K562 (cell line): ENCODE results near the gene CD74. TPM values are rescaled to one million over a fixed set of nuclear protein-coding genes. Genes with fewer than 3 reads are reported as not detected.

Experiments
- CHD1 ChIP-seq: fragments of 200-600 bp; sonication (generic); IDR thresholded peaks from one replicate; pipeline ENCODE4 v1.6.1; 2012; ENCODE audit warnings: mild to moderate bottlenecking, moderate library complexity, low read length, inconsistent platforms
- DLX4 ChIP-seq: fragments of 250-450 bp; sonication (Bioruptor Pico); IDR thresholded peaks from 2 replicates; pipeline ENCODE4 v1.6.1; 2021; ENCODE audit warnings: mild to moderate bottlenecking
- FOXA3 ChIP-seq, 2 experiments: fragments of 450-650 bp in 1 of 2; sonication (generic) in 1 of 2; formaldehyde crosslinking; IDR thresholded peaks in 1 of 2; conservative IDR thresholded peaks in 1 of 2; 2 replicates each; pipeline versions ENCODE4 v1.4.0 to v1.8.0; 2020 to 2022; ENCODE audit warnings: mild to moderate bottlenecking in 2 of 2, missing genetic modification reagents in 1 of 2
- GABPA ChIP-seq: fragments of 200-800 bp; sonication (Bioruptor generic); conservative IDR thresholded peaks from 2 replicates; pipeline ENCODE4 v1.6.1; 2016; ENCODE audit warnings: low read depth, missing genetic modification characterization, missing compliant biosample characterization
- GTF2A2 ChIP-seq: IDR thresholded peaks from 2 replicates; pipeline ENCODE4 v1.6.1; 2016; ENCODE audit warnings: mild to moderate bottlenecking, missing genetic modification characterization, missing compliant biosample characterization
- HBP1 ChIP-seq: fragments of 450-650 bp; formaldehyde crosslinking; IDR thresholded peaks from 2 replicates; pipeline ENCODE4 v1.4.0; 2022; ENCODE audit warnings: missing genetic modification characterization
- HDGF ChIP-seq: fragments of 450-650 bp; IDR thresholded peaks from 2 replicates; pipeline ENCODE4 v1.6.1; 2016
- MXI1 ChIP-seq: IDR thresholded peaks from 2 replicates; pipeline ENCODE4 v1.6.1; 2011; ENCODE audit warnings: low read depth, mild to moderate bottlenecking, improper control_type of control experiment, low read length
- NCOR1 ChIP-seq: fragments of 450-650 bp; IDR thresholded peaks from 2 replicates; pipeline ENCODE4 v1.6.1; 2016; ENCODE audit warnings: mild to moderate bottlenecking, moderate library complexity
- SIN3A ChIP-seq, 2 experiments: fragments of 150-350 bp in 1 of 2; IDR thresholded peaks; 2 replicates each; pipeline ENCODE4 v1.6.1; 2011 to 2016; ENCODE audit warnings: borderline replicate concordance in 2 of 2, low read depth in 2 of 2, low read length in 2 of 2, mild to moderate bottlenecking in 2 of 2, moderate library complexity in 2 of 2; ENCODE audit not compliant: control insufficient read depth in 1 of 2
- SREBF2 ChIP-seq: sonication (generic); formaldehyde crosslinking; IDR thresholded peaks from 2 replicates; pipeline ENCODE4 v1.4.0; 2020; ENCODE audit warnings: mild to moderate bottlenecking, missing genetic modification reagents
- THRAP3 ChIP-seq: fragments of 450-650 bp; IDR thresholded peaks from 2 replicates; pipeline ENCODE4 v1.6.1; 2016; ENCODE audit warnings: mild to moderate bottlenecking, inconsistent platforms, borderline replicate concordance
- USF2 ChIP-seq: sonication (generic); formaldehyde crosslinking; IDR thresholded peaks from 2 replicates; pipeline ENCODE4 v1.5.0; 2020; ENCODE audit warnings: missing genetic modification reagents
- WHSC1 ChIP-seq: IDR thresholded peaks from one replicate; pipeline ENCODE4 v1.6.1; 2012; ENCODE audit warnings: low read length, control low read depth, inconsistent platforms
- YY1 ChIP-seq, 3 experiments: IDR thresholded peaks; 2 replicates each; pipeline ENCODE4 v1.6.1; 2011; ENCODE audit warnings: low read length in 2 of 3, mild to moderate bottlenecking in 2 of 3, moderate library complexity in 2 of 3, borderline replicate concordance in 1 of 3, control low read depth in 1 of 3, low read depth in 1 of 3; ENCODE audit not compliant: insufficient read depth in 3 of 3, insufficient replicate concordance in 2 of 3, control insufficient read depth in 1 of 3, insufficient read length in 1 of 3; ENCODE audit errors: extremely low read depth in 1 of 3
- ZC3H11A ChIP-seq: IDR thresholded peaks from 2 replicates; pipeline ENCODE4 v1.6.1; 2012; ENCODE audit warnings: low read depth, low read length, improper control_type of control experiment
- ZNF695 ChIP-seq: fragments of 450-650 bp; formaldehyde crosslinking; IDR thresholded peaks from 2 replicates; pipeline ENCODE4 v1.4.0; 2020; ENCODE audit warnings: mild to moderate bottlenecking, moderate library complexity
- polyA plus RNA-seq, 8 experiments: library from polyadenylated mRNA; depleted of rRNA in 4 of 8; stranded (reverse) in 5 of 8; unstranded in 3 of 8; fragments of >200 nt; fragmentation: Nextera tagmentation in 2 of 8; fragmentation: Illumina TruSeq in 1 of 8; extraction: Ambion mirVana in 2 of 8; extraction: Trizol in 1 of 8; gene quantifications; 2 replicates each; pipeline versions ENCODE4 v1.2.1 to v1.2.3, GENCODE V29; 2011 to 2014; ENCODE audit warnings: inconsistent platforms in 1 of 8, missing spikeins in 1 of 8
- total RNA-seq, 7 experiments: library from RNA; depleted of rRNA in 6 of 7; stranded (reverse); fragments of >200 nt in 6 of 7; fragmentation: Illumina TruSeq in 2 of 7; extraction: Trizol in 2 of 7; gene quantifications; 2 replicates each; pipeline versions ENCODE4 v1.2.1 to v1.2.3, GENCODE V29; 2011 to 2021; ENCODE audit warnings: low replicate concordance in 1 of 7
- TF ChIP-seq, protein P1 (sequence below): fragments of 200-800 bp; sonication (Bioruptor generic); IDR thresholded peaks from 2 replicates; pipeline ENCODE4 v1.6.1; 2017; ENCODE audit warnings: missing genetic modification characterization, missing compliant biosample characterization
- TF ChIP-seq, protein P2 (sequence below): sonication (generic); formaldehyde crosslinking; IDR thresholded peaks from 2 replicates; pipeline ENCODE4 v1.4.0; 2020; ENCODE audit warnings: mild to moderate bottlenecking, missing genetic modification reagents

Gene CD74
- total and polyA plus RNA-seq, 9 of the 15 experiments (the other 6 are each of a cell fraction or from before 2014, with no cell fraction given), result 0.07 to 4.8 (median 0.32) TPM

GRCh38 chr5:150357326-150358260 lies 55.1 kb downstream of the CD74 start, which contains the start of gene TCOF1 (continued):
- TF ChIP-seq GABPA (tag), result peak; percentile 96
- TF ChIP-seq HBP1 (CRISPR knock-in tag), result no peak
- no peak for TF ChIP-seq SREBF2 (CRISPR knock-in tag)
- TF ChIP-seq USF2, result peak; percentile 40; the same call in 1 of the 2 replicates
- no peak for TF ChIP-seq THRAP3
- no peak for TF ChIP-seq WHSC1
- TF ChIP-seq SIN3A (IDR thresholded peaks at IDR 0.05; ENCODE audit: borderline replicate concordance in 2 of 2, control insufficient read depth in 1 of 2, low read depth in 2 of 2, low read length in 2 of 2), result peak; percentile 74 to 81; a peak in 2 of 4 replicates
- TF ChIP-seq ZC3H11A, result no peak
- no peak for TF ChIP-seq DLX4 (CRISPR knock-in tag)
- no peak for TF ChIP-seq GTF2A2 (tag)
- peak; percentile 53; the same call in 1 of the 2 replicates for TF ChIP-seq MXI1
- TF ChIP-seq, protein P1, sequence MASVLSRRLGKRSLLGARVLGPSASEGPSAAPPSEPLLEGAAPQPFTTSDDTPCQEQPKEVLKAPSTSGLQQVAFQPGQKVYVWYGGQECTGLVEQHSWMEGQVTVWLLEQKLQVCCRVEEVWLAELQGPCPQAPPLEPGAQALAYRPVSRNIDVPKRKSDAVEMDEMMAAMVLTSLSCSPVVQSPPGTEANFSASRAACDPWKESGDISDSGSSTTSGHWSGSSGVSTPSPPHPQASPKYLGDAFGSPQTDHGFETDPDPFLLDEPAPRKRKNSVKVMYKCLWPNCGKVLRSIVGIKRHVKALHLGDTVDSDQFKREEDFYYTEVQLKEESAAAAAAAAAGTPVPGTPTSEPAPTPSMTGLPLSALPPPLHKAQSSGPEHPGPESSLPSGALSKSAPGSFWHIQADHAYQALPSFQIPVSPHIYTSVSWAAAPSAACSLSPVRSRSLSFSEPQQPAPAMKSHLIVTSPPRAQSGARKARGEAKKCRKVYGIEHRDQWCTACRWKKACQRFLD (CRISPR knock-in tag), result peak; percentile 47
- TF ChIP-seq, protein P2, sequence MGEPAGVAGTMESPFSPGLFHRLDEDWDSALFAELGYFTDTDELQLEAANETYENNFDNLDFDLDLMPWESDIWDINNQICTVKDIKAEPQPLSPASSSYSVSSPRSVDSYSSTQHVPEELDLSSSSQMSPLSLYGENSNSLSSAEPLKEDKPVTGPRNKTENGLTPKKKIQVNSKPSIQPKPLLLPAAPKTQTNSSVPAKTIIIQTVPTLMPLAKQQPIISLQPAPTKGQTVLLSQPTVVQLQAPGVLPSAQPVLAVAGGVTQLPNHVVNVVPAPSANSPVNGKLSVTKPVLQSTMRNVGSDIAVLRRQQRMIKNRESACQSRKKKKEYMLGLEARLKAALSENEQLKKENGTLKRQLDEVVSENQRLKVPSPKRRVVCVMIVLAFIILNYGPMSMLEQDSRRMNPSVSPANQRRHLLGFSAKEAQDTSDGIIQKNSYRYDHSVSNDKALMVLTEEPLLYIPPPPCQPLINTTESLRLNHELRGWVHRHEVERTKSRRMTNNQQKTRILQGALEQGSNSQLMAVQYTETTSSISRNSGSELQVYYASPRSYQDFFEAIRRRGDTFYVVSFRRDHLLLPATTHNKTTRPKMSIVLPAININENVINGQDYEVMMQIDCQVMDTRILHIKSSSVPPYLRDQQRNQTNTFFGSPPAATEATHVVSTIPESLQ (CRISPR knock-in tag), result no peak; the same call in 1 of the 2 replicates
- no peak for TF ChIP-seq NCOR1
- TF ChIP-seq FOXA3 (CRISPR knock-in tag; conservative IDR thresholded peaks at IDR 0.05 in 1 of 2, IDR thresholded peaks at IDR 0.05 in 1 of 2), result peak in 1 of 2 experiments; percentile 29; a peak in 1 of 4 replicates
- TF ChIP-seq YY1 (IDR thresholded peaks at IDR 0.05; ENCODE audit: borderline replicate concordance in 1 of 3, control insufficient read depth in 1 of 3, extremely low read depth in 1 of 3, insufficient read depth in 3 of 3, insufficient read length in 1 of 3, insufficient replicate concordance in 2 of 3, low read depth in 1 of 3, low read length in 2 of 3), result peak in 2 of 3 experiments; percentile 62 to 76
- no peak for TF ChIP-seq HDGF
- TF ChIP-seq CHD1, result peak; percentile 62
- no peak for TF ChIP-seq ZNF695
